Parathyroid adenoma (tissue), 2 donors: ENCODE results near the gene SORCS3.

Experiments
- H2AFZ ChIP-seq: fragments of 300-600 bp; sonication (generic); one replicate; pipeline ENCODE4 v1.7.0; 2017; ENCODE audit warnings: antibody characterized with exemption, mild to moderate bottlenecking
- H3K27ac ChIP-seq: fragments of 300-600 bp; sonication (generic); one replicate; pipeline ENCODE4 v1.7.0; 2017
- H3K27me3 ChIP-seq: fragments of 300-600 bp; sonication (generic); one replicate; pipeline ENCODE4 v1.7.0; 2017; ENCODE audit warnings: low read length; ENCODE audit not compliant: control insufficient read depth, insufficient read depth
- H3K36me3 ChIP-seq: fragments of 300-600 bp; sonication (generic); one replicate; pipeline ENCODE4 v1.7.0; 2017; ENCODE audit warnings: low read length; ENCODE audit not compliant: control insufficient read depth, insufficient read depth
- H3K4me1 ChIP-seq: fragments of 300-600 bp; sonication (generic); one replicate; pipeline ENCODE4 v1.7.0; 2017; ENCODE audit warnings: control low read depth
- H3K4me2 ChIP-seq: fragments of 300-600 bp; sonication (generic); one replicate; pipeline ENCODE4 v1.7.0; 2017; ENCODE audit warnings: low read length
- H3K4me3 ChIP-seq: fragments of 300-600 bp; sonication (generic); one replicate; pipeline ENCODE4 v1.7.0; 2017; ENCODE audit warnings: low read depth, low read length
- H3K79me2 ChIP-seq: fragments of 300-600 bp; sonication (generic); one replicate; pipeline ENCODE4 v1.7.0; 2017; ENCODE audit warnings: control low read depth
- H3K9ac ChIP-seq: fragments of 300-600 bp; sonication (generic); one replicate; pipeline ENCODE4 v1.7.0; 2017; ENCODE audit warnings: mild to moderate bottlenecking
- H3K9me3 ChIP-seq: fragments of 300-600 bp; sonication (generic); one replicate; pipeline ENCODE4 v1.7.0; 2017; ENCODE audit warnings: low read length; ENCODE audit not compliant: control insufficient read depth
- TF ChIP-seq, protein P1 (sequence below): fragments of 300-600 bp; sonication (generic); IDR thresholded peaks from one replicate; pipeline ENCODE4 v1.7.0; 2017; ENCODE audit warnings: antibody characterized with exemption, mild to moderate bottlenecking
- donor health status: primary hyperparathyroidism.

SORCS3 gene

DNA sequence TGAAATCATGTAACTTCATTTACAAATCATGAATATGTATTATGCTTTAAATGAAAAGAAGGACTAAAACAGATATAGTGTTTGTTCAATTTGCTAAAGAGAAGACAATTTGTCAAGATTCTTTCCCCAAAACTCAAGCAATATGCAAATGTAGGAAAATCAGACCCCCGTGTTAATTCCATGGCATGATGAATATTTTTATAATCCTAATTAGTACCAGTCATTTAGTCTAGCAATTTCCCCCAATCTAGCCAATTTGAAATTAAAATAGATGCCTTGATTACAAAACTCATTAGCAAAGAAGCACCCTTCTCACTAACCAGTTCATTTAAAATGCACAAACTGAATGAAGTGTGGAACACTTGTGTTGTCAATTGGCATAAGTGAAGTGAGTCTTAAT is 347.6 kb downstream of the SORCS3 start:
- H3K79me2 ChIP-seq = no peaks in the 10 kb centered on the region
- TF ChIP-seq, protein P1, sequence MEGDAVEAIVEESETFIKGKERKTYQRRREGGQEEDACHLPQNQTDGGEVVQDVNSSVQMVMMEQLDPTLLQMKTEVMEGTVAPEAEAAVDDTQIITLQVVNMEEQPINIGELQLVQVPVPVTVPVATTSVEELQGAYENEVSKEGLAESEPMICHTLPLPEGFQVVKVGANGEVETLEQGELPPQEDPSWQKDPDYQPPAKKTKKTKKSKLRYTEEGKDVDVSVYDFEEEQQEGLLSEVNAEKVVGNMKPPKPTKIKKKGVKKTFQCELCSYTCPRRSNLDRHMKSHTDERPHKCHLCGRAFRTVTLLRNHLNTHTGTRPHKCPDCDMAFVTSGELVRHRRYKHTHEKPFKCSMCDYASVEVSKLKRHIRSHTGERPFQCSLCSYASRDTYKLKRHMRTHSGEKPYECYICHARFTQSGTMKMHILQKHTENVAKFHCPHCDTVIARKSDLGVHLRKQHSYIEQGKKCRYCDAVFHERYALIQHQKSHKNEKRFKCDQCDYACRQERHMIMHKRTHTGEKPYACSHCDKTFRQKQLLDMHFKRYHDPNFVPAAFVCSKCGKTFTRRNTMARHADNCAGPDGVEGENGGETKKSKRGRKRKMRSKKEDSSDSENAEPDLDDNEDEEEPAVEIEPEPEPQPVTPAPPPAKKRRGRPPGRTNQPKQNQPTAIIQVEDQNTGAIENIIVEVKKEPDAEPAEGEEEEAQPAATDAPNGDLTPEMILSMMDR = no peak
- no peak overlapping the region for H2AFZ ChIP-seq
- H3K27ac ChIP-seq = no peak overlapping the region
- H3K9ac ChIP-seq = no peak overlapping the region
- H3K4me2 ChIP-seq = no peak overlapping the region
- no peaks in the 10 kb centered on the region for H3K4me1 ChIP-seq
- no peak overlapping the region for H3K4me3 ChIP-seq
- H3K9me3 ChIP-seq = no peaks in the 10 kb centered on the region
- no peaks in the 10 kb centered on the region for H3K36me3 ChIP-seq
- H3K27me3 ChIP-seq = no peaks in the 10 kb centered on the region

DNA sequence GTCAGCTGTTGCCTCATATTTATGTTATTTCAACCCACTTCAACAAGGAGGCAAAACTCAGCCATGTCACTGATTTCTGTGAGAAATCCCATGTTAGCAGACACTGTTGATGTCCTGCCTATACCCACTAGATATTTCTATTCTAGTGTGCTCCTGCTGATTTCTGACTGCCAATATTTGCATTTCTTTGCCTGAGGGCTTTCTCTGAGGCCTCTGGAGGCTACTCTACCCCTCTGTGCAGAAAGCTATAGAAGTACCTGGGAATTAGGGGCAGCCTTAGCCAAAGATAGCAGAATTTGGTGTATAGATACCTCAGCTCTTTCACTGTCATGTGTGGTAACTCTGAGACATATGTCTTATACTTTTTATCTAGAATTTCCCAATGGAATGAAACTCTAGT is 348.8 kb downstream of the SORCS3 start:
- Histone ChIP-seq H3K9ac (no peak overlapping the region), H3K27ac (no peak overlapping the region), H3K4me3 (no peak overlapping the region), H3K79me2 (no peaks in the 10 kb centered on the region), H3K27me3 (no peaks in the 10 kb centered on the region), H3K36me3 (no peaks in the 10 kb centered on the region), H3K9me3 (no peaks in the 10 kb centered on the region), H3K4me1 (no peaks in the 10 kb centered on the region), H3K4me2 (no peak overlapping the region), H2AFZ (no peak overlapping the region)
- TF ChIP-seq, protein P1 = no peak

DNA sequence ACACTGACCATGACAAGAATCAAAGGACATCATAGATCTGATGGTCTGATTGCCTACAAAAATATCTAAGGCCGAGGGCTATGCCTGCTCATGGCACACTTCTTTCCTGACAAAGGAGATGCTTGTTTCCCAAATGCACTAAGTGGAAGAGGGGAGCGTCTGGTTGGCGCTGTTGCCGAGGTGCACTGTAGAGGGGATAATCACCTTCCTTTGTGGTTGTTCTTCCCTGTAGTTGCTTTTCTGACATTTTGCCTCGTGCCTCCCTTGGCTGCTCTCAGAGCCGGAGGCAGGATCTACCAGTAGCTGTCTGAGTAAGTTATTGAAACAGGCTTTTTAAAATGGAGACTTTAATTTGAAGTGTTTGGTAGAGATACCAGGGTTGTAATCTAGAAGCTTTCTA is 352.0 kb downstream of the SORCS3 start:
- Histone ChIP-seq H3K9me3 (no peaks in the 10 kb centered on the region), H3K4me1 (no peaks in the 10 kb centered on the region), H3K36me3 (no peaks in the 10 kb centered on the region), H3K79me2 (no peaks in the 10 kb centered on the region), H3K4me3 (no peak overlapping the region), H3K27ac (no peak overlapping the region), H2AFZ (no peak overlapping the region), H3K27me3 (no peaks in the 10 kb centered on the region), H3K9ac (no peak overlapping the region), H3K4me2 (no peak overlapping the region)
- TF ChIP-seq, protein P1 = no peak

DNA sequence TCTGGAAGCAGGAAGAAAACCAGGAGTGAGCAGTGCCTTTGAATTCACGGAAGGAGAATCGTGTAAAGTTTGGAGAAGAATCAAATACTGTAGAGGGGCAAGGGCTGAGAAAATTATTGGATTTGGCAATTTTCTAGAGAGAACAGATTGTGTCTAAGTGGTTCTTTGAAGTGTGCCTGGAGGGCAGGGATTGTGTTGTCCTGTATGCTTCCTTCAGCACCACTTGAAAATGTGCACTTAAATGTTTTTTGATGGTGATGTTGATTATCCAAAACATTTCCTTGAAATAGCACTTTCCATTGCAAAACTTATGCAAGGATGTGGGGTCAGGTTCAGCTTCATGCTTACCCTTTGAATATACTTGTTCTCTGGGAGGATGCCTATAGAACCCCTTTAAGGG is 360.2 kb downstream of the SORCS3 start:
- Histone ChIP-seq H2AFZ (no peak overlapping the region), H3K9ac (no peak overlapping the region), H3K9me3 (no peaks in the 10 kb centered on the region), H3K4me1 (no peaks in the 10 kb centered on the region), H3K27ac (no peak overlapping the region), H3K79me2 (no peaks in the 10 kb centered on the region), H3K36me3 (no peaks in the 10 kb centered on the region), H3K4me3 (no peak overlapping the region), H3K27me3 (no peaks in the 10 kb centered on the region), H3K4me2 (no peak overlapping the region)
- TF ChIP-seq, protein P1 = no peak

DNA sequence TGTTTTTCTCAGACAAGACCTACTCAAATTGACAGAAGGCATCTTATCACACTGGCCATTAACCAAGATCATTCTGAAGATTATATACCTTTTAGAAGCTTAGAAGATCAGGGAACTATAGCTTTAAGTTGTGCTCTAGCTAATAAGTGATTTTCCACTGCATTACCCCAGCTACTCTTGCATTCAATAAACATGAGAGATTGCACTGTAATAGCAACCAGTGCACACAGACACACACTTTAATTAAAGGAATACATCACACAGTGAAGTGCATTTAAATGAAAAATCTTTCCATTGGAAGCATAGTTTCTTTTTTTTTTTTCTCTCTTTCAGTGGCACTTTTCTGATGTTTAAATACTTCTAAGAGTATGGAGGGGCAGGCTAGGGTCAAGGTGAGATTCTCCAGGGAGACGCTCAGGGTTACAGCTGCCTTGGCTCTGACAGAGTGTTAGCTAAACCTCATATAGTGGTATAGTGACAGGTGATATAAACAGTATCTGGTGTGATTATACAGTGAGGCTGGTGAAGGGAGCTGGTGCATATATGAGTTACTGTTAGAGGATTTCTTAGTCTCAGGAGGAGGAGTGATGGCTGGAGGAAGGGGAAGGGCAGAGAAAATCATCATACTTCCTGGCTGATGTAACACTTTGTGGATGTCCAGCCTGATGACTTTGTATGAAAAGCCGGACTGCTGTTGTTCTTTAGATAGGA is 369.5 kb downstream of the SORCS3 start:
- TF ChIP-seq, protein P1 = no peak
- Histone ChIP-seq H3K4me3 (no peak overlapping the region), H3K27ac (no peak overlapping the region), H3K36me3 (no peaks in the 10 kb centered on the region), H3K4me2 (no peak overlapping the region), H2AFZ (no peak overlapping the region), H3K4me1 (no peaks in the 10 kb centered on the region), H3K79me2 (no peaks in the 10 kb centered on the region), H3K9me3 (no peaks in the 10 kb centered on the region), H3K9ac (no peak overlapping the region), H3K27me3 (no peaks in the 10 kb centered on the region)
